Ovary (tissue), 3 donors: ENCODE data around the gene NSMCE1.

Experiments
- POLR2A ChIP-seq: fragments of 450-650 bp; IDR thresholded peaks from one replicate; pipeline ENCODE4 v1.6.1; 2017; ENCODE audit warnings: antibody characterized with exemption, mild to moderate bottlenecking, moderate library complexity
- TF ChIP-seq, protein P1 (sequence below), 3 donors: fragments of 450-650 bp in 2 of 3; fragments of 200-600 bp in 1 of 3; IDR thresholded peaks; one replicate each; pipeline versions ENCODE4 v1.5.1 to v1.8.0; 2016 to 2022; ENCODE audit warnings: antibody characterized with exemption in 3 of 3, mild to moderate bottlenecking in 1 of 3
- donor health status: DM: no; HTN: no; CAD: no.

GRCh38 chr16:27216297-27216885 lies 52.2 kb downstream of the NSMCE1 start:
- TF ChIP-seq, protein P1, sequence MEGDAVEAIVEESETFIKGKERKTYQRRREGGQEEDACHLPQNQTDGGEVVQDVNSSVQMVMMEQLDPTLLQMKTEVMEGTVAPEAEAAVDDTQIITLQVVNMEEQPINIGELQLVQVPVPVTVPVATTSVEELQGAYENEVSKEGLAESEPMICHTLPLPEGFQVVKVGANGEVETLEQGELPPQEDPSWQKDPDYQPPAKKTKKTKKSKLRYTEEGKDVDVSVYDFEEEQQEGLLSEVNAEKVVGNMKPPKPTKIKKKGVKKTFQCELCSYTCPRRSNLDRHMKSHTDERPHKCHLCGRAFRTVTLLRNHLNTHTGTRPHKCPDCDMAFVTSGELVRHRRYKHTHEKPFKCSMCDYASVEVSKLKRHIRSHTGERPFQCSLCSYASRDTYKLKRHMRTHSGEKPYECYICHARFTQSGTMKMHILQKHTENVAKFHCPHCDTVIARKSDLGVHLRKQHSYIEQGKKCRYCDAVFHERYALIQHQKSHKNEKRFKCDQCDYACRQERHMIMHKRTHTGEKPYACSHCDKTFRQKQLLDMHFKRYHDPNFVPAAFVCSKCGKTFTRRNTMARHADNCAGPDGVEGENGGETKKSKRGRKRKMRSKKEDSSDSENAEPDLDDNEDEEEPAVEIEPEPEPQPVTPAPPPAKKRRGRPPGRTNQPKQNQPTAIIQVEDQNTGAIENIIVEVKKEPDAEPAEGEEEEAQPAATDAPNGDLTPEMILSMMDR (IDR thresholded peaks at IDR 0.05), result no peak
- no peak for TF ChIP-seq POLR2A
